K562 (cell line): ENCODE results near the gene FBXO11. TPM values are rescaled to one million over a fixed set of nuclear protein-coding genes. Genes with fewer than 3 reads are reported as not detected.

Source experiments
- BHLHE40 ChIP-seq: IDR thresholded peaks from 2 replicates; pipeline ENCODE4 v1.6.1; 2011; ENCODE audit warnings: low read length, improper control_type of control experiment
- CREM ChIP-seq: IDR thresholded peaks from 2 replicates; pipeline ENCODE4 v1.6.1; 2014; ENCODE audit warnings: antibody characterized with exemption, low read depth
- NELFE ChIP-seq: IDR thresholded peaks from 2 replicates; pipeline ENCODE4 v1.6.1; 2011; ENCODE audit warnings: mild to moderate bottlenecking; ENCODE audit not compliant: insufficient read depth, insufficient read length
- POLR2G ChIP-seq: fragments of 200-400 bp; formaldehyde crosslinking; IDR thresholded peaks from 2 replicates; pipeline ENCODE4 v1.6.1; 2017; ENCODE audit warnings: low read depth, mild to moderate bottlenecking, antibody characterized with exemption, low read length, moderate library complexity
- POLR2H ChIP-seq: IDR thresholded peaks from 2 replicates; pipeline ENCODE4 v1.6.1; 2016; ENCODE audit warnings: missing genetic modification characterization, low read depth, mild to moderate bottlenecking, control low read depth, missing compliant biosample characterization, moderate library complexity
- RBFOX2 ChIP-seq: fragments of 200-400 bp; formaldehyde crosslinking; IDR thresholded peaks from 2 replicates; pipeline ENCODE4 v1.6.1; 2017; ENCODE audit warnings: low read depth, mild to moderate bottlenecking, low read length, moderate library complexity
- WHSC1 ChIP-seq: IDR thresholded peaks from one replicate; pipeline ENCODE4 v1.6.1; 2012; ENCODE audit warnings: low read length, control low read depth, inconsistent platforms
- ZNF316 ChIP-seq: fragments of 450-650 bp; IDR thresholded peaks from 2 replicates; pipeline ENCODE4 v1.6.1; 2016
- ZNF324 ChIP-seq: fragments of 250-450 bp; sonication (Bioruptor Pico); IDR thresholded peaks from 2 replicates; pipeline ENCODE4 v1.4.0; 2020; ENCODE audit warnings: mild to moderate bottlenecking
- ZNF586 ChIP-seq: fragments of 450-650 bp; formaldehyde crosslinking; conservative IDR thresholded peaks from 2 replicates; pipeline ENCODE4 v1.4.0; 2020; ENCODE audit warnings: mild to moderate bottlenecking, moderate library complexity
- polyA plus RNA-seq, 8 experiments: library from polyadenylated mRNA; depleted of rRNA in 4 of 8; stranded (reverse) in 5 of 8; unstranded in 3 of 8; fragments of >200 nt; fragmentation: Nextera tagmentation in 2 of 8; fragmentation: Illumina TruSeq in 1 of 8; extraction: Ambion mirVana in 2 of 8; extraction: Trizol in 1 of 8; gene quantifications; 2 replicates each; pipeline versions ENCODE4 v1.2.1 to v1.2.3, GENCODE V29; 2011 to 2014; ENCODE audit warnings: inconsistent platforms in 1 of 8, missing spikeins in 1 of 8
- total RNA-seq, 7 experiments: library from RNA; depleted of rRNA in 6 of 7; stranded (reverse); fragments of >200 nt in 6 of 7; fragmentation: Illumina TruSeq in 2 of 7; extraction: Trizol in 2 of 7; gene quantifications; 2 replicates each; pipeline versions ENCODE4 v1.2.1 to v1.2.3, GENCODE V29; 2011 to 2021; ENCODE audit warnings: low replicate concordance in 1 of 7
- TF ChIP-seq, protein P1 (sequence below): fragments of 450-650 bp; IDR thresholded peaks from 2 replicates; pipeline ENCODE4 v1.6.1; 2016; ENCODE audit warnings: mild to moderate bottlenecking, moderate library complexity
- TF ChIP-seq, protein P2 (sequence below): sonication (generic); formaldehyde crosslinking; IDR thresholded peaks from 2 replicates; pipeline ENCODE4 v1.8.0; 2022; ENCODE audit warnings: missing genetic modification reagents, mild to moderate bottlenecking, borderline replicate concordance
- TF ChIP-seq, protein P3 (sequence below), 2 experiments: fragments of 250-450 bp in 1 of 2; fragments of 450-650 bp in 1 of 2; sonication (Bioruptor Pico) in 1 of 2; IDR thresholded peaks; 2 replicates each; pipeline versions ENCODE4 v1.6.1 to v1.8.0; 2016 to 2021; ENCODE audit warnings: mild to moderate bottlenecking in 2 of 2, moderate library complexity in 2 of 2, missing compliant biosample characterization in 1 of 2, missing genetic modification characterization in 1 of 2

The FBXO11 gene
- total and polyA plus RNA-seq, 9 of the 15 experiments (the other 6 are each of a cell fraction or from before 2014, with no cell fraction given), result 8.8 to 44.5 (median 24.1) TPM

DNA sequence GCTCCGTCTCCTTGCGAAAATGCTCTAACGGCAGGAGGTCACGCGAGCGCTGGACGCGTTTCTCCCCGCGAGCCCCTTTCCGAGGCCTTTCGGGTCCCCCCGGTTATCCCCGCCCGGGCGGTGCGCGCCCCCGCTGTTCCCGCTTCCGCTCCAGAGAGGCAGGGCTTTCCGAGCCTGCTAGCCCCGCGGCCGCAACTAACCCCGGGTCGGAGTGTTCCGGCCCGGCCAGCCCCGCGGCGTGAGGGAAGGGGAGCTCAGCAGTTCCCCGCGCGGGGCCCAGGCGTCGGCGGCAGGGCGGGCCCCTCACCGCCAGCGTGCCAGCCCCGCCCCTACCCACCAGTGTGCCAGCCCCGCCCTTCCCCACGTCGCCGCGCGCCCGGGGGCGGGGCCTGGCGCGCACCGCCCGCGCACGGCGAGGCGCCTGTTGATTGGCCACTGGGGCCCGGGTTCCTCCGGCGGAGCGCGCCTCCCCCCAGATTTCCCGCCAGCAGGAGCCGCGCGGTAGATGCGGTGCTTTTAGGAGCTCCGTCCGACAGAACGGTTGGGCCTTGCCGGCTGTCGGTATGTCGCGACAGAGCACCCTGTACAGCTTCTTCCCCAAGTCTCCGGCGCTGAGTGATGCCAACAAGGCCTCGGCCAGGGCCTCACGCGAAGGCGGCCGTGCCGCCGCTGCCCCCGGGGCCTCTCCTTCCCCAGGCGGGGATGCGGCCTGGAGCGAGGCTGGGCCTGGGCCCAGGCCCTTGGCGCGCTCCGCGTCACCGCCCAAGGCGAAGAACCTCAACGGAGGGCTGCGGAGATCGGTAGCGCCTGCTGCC lies 123.4 kb downstream of the FBXO11 start, which contains the start of gene MSH6 (continued):
- TF ChIP-seq, protein P1, sequence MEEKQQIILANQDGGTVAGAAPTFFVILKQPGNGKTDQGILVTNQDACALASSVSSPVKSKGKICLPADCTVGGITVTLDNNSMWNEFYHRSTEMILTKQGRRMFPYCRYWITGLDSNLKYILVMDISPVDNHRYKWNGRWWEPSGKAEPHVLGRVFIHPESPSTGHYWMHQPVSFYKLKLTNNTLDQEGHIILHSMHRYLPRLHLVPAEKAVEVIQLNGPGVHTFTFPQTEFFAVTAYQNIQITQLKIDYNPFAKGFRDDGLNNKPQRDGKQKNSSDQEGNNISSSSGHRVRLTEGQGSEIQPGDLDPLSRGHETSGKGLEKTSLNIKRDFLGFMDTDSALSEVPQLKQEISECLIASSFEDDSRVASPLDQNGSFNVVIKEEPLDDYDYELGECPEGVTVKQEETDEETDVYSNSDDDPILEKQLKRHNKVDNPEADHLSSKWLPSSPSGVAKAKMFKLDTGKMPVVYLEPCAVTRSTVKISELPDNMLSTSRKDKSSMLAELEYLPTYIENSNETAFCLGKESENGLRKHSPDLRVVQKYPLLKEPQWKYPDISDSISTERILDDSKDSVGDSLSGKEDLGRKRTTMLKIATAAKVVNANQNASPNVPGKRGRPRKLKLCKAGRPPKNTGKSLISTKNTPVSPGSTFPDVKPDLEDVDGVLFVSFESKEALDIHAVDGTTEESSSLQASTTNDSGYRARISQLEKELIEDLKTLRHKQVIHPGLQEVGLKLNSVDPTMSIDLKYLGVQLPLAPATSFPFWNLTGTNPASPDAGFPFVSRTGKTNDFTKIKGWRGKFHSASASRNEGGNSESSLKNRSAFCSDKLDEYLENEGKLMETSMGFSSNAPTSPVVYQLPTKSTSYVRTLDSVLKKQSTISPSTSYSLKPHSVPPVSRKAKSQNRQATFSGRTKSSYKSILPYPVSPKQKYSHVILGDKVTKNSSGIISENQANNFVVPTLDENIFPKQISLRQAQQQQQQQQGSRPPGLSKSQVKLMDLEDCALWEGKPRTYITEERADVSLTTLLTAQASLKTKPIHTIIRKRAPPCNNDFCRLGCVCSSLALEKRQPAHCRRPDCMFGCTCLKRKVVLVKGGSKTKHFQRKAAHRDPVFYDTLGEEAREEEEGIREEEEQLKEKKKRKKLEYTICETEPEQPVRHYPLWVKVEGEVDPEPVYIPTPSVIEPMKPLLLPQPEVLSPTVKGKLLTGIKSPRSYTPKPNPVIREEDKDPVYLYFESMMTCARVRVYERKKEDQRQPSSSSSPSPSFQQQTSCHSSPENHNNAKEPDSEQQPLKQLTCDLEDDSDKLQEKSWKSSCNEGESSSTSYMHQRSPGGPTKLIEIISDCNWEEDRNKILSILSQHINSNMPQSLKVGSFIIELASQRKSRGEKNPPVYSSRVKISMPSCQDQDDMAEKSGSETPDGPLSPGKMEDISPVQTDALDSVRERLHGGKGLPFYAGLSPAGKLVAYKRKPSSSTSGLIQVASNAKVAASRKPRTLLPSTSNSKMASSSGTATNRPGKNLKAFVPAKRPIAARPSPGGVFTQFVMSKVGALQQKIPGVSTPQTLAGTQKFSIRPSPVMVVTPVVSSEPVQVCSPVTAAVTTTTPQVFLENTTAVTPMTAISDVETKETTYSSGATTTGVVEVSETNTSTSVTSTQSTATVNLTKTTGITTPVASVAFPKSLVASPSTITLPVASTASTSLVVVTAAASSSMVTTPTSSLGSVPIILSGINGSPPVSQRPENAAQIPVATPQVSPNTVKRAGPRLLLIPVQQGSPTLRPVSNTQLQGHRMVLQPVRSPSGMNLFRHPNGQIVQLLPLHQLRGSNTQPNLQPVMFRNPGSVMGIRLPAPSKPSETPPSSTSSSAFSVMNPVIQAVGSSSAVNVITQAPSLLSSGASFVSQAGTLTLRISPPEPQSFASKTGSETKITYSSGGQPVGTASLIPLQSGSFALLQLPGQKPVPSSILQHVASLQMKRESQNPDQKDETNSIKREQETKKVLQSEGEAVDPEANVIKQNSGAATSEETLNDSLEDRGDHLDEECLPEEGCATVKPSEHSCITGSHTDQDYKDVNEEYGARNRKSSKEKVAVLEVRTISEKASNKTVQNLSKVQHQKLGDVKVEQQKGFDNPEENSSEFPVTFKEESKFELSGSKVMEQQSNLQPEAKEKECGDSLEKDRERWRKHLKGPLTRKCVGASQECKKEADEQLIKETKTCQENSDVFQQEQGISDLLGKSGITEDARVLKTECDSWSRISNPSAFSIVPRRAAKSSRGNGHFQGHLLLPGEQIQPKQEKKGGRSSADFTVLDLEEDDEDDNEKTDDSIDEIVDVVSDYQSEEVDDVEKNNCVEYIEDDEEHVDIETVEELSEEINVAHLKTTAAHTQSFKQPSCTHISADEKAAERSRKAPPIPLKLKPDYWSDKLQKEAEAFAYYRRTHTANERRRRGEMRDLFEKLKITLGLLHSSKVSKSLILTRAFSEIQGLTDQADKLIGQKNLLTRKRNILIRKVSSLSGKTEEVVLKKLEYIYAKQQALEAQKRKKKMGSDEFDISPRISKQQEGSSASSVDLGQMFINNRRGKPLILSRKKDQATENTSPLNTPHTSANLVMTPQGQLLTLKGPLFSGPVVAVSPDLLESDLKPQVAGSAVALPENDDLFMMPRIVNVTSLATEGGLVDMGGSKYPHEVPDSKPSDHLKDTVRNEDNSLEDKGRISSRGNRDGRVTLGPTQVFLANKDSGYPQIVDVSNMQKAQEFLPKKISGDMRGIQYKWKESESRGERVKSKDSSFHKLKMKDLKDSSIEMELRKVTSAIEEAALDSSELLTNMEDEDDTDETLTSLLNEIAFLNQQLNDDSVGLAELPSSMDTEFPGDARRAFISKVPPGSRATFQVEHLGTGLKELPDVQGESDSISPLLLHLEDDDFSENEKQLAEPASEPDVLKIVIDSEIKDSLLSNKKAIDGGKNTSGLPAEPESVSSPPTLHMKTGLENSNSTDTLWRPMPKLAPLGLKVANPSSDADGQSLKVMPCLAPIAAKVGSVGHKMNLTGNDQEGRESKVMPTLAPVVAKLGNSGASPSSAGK, result peak; percentile 91
- TF ChIP-seq, protein P2, sequence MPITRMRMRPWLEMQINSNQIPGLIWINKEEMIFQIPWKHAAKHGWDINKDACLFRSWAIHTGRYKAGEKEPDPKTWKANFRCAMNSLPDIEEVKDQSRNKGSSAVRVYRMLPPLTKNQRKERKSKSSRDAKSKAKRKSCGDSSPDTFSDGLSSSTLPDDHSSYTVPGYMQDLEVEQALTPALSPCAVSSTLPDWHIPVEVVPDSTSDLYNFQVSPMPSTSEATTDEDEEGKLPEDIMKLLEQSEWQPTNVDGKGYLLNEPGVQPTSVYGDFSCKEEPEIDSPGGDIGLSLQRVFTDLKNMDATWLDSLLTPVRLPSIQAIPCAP (CRISPR knock-in tag), result peak; percentile 91; the same call in 1 of the 2 replicates
- TF ChIP-seq RBFOX2 (peak; percentile 95), ZNF324 (CRISPR knock-in tag) (no peak), NELFE (no peak), WHSC1 (no peak), ZNF586 (CRISPR knock-in tag) (no peak), POLR2G (peak; percentile 97), ZNF316 (no peak), POLR2H (peak; percentile 78), BHLHE40 (peak; percentile 69; the same call in 1 of the 2 replicates), CREM (peak; percentile 66)
- TF ChIP-seq, protein P3, sequence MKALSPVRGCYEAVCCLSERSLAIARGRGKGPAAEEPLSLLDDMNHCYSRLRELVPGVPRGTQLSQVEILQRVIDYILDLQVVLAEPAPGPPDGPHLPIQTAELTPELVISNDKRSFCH (CRISPR knock-in tag; IDR thresholded peaks at IDR 0.05), result no peak
- TF ChIP-seq, protein P3 (tag; IDR thresholded peaks at IDR 0.05), result peak; percentile 30; the same call in 1 of the 2 replicates
